Liver (tissue), 9 donors: Measurements from ENCODE around the gene RAN. TPM values are rescaled to one million over a fixed set of nuclear protein-coding genes. Genes with fewer than 3 reads are reported as not detected.

ENCODE experiments used
- DNase-seq: peaks from one replicate; pipeline ENCODE4 v3.0.0-alpha.2; 2017; ENCODE audit warnings: low spot score
- H3K27ac ChIP-seq, 2 donors: one replicate each; pipeline ENCODE4 v1.7.0; 2013; ENCODE audit warnings: inconsistent platforms in 2 of 2, low read length in 2 of 2, control low read depth in 1 of 2, low read depth in 1 of 2, mild to moderate bottlenecking in 1 of 2
- H3K27me3 ChIP-seq, 4 donors: one replicate each; pipeline versions ENCODE4 v1.6.1 to v1.7.0; 2013; ENCODE audit warnings: low read length in 3 of 4, inconsistent platforms in 1 of 4, mild to moderate bottlenecking in 1 of 4, moderate library complexity in 1 of 4; ENCODE audit not compliant: control insufficient read depth in 4 of 4, insufficient read depth in 4 of 4
- H3K36me3 ChIP-seq, 4 donors: one replicate each; pipeline versions ENCODE4 v1.6.1 to v1.7.0; 2013; ENCODE audit warnings: low read length in 3 of 4, mild to moderate bottlenecking in 3 of 4, low read depth in 1 of 4, moderate library complexity in 1 of 4; ENCODE audit not compliant: control insufficient read depth in 4 of 4, insufficient read depth in 3 of 4
- H3K4me1 ChIP-seq, 4 donors: one replicate each; pipeline versions ENCODE4 v1.6.1 to v1.7.0; 2013; ENCODE audit warnings: low read length in 3 of 4, mild to moderate bottlenecking in 3 of 4, moderate library complexity in 1 of 4; ENCODE audit not compliant: control insufficient read depth in 4 of 4, insufficient read depth in 4 of 4
- H3K4me3 ChIP-seq, 3 donors: one replicate each; pipeline versions ENCODE4 v1.6.1 to v1.7.0; 2013; ENCODE audit warnings: low read length in 3 of 3, control low read depth in 1 of 3, low read depth in 1 of 3, mild to moderate bottlenecking in 1 of 3
- H3K9ac ChIP-seq, 2 donors: one replicate each; pipeline ENCODE4 v1.7.0; 2013; ENCODE audit warnings: low read length in 2 of 2, mild to moderate bottlenecking in 2 of 2, moderate library complexity in 2 of 2, control low read depth in 1 of 2, low read depth in 1 of 2
- H3K9me3 ChIP-seq, 4 donors: one replicate each; pipeline versions ENCODE4 v1.6.1 to v1.7.0; 2013; ENCODE audit warnings: low read length in 3 of 4; ENCODE audit not compliant: control insufficient read depth in 4 of 4
- ATF3 ChIP-seq: IDR thresholded peaks from 2 replicates; pipeline ENCODE4 v1.6.1; 2016; ENCODE audit warnings: antibody characterized with exemption
- CTCF ChIP-seq: fragments of 150-350 bp; IDR thresholded peaks from 2 replicates; pipeline ENCODE4 v1.5.1; 2017; ENCODE audit warnings: improper control_type of control experiment, low read depth, low read length; ENCODE audit not compliant: missing input control
- EGR1 ChIP-seq, 2 donors: IDR thresholded peaks; 2 replicates each; pipeline ENCODE4 v1.6.1; 2016 to 2018; ENCODE audit warnings: antibody characterized with exemption in 2 of 2, low read depth in 2 of 2
- FOXA1 ChIP-seq: IDR thresholded peaks from 2 replicates; pipeline ENCODE4 v1.6.1; 2016; ENCODE audit warnings: antibody characterized with exemption
- FOXA2 ChIP-seq: IDR thresholded peaks from 2 replicates; pipeline ENCODE4 v1.6.1; 2016; ENCODE audit warnings: antibody characterized with exemption
- GABPA ChIP-seq, 2 donors: IDR thresholded peaks in 1 of 2; conservative IDR thresholded peaks in 1 of 2; 2 replicates each; pipeline ENCODE4 v1.6.1; 2016; ENCODE audit warnings: antibody characterized with exemption in 2 of 2, mild to moderate bottlenecking in 1 of 2, moderate library complexity in 1 of 2
- HNF4A ChIP-seq, 2 donors: conservative IDR thresholded peaks; 2 replicates each; pipeline ENCODE4 v1.6.1; 2016; ENCODE audit warnings: antibody characterized with exemption in 2 of 2, mild to moderate bottlenecking in 2 of 2
- HNF4G ChIP-seq: IDR thresholded peaks from 2 replicates; pipeline ENCODE4 v1.6.1; 2016; ENCODE audit warnings: antibody characterized with exemption
- JUND ChIP-seq, 2 donors: IDR thresholded peaks; 2 replicates each; pipeline ENCODE4 v1.6.1; 2016; ENCODE audit warnings: antibody characterized with exemption in 2 of 2
- NR2F2 ChIP-seq: IDR thresholded peaks from 2 replicates; pipeline ENCODE4 v1.6.1; 2016; ENCODE audit warnings: antibody characterized with exemption
- RAD21 ChIP-seq, 2 donors: IDR thresholded peaks; 2 replicates each; pipeline ENCODE4 v1.6.1; 2016; ENCODE audit warnings: antibody characterized with exemption in 2 of 2, mild to moderate bottlenecking in 2 of 2
- RXRA ChIP-seq, 2 donors: IDR thresholded peaks; 2 replicates each; pipeline ENCODE4 v1.6.1; 2017 to 2018; ENCODE audit warnings: antibody characterized with exemption in 2 of 2, mild to moderate bottlenecking in 1 of 2
- SP1 ChIP-seq: IDR thresholded peaks from 2 replicates; pipeline ENCODE4 v1.6.1; 2018; ENCODE audit warnings: antibody characterized with exemption, mild to moderate bottlenecking
- TAF1 ChIP-seq: conservative IDR thresholded peaks from 2 replicates; pipeline ENCODE4 v1.6.1; 2016; ENCODE audit warnings: antibody characterized with exemption, mild to moderate bottlenecking
- YY1 ChIP-seq: IDR thresholded peaks from 2 replicates; pipeline ENCODE4 v1.6.1; 2016; ENCODE audit warnings: antibody characterized with exemption, mild to moderate bottlenecking
- WGBS: extraction: QIAGEN DNeasy Blood & Tissue Kit; methylation state at CpG from one replicate; pipeline ENCODE4 v1.1.7; 2013; 5-methylcytosine and 5-hydroxymethylcytosine counted together
- polyA plus RNA-seq, 2 donors: library from polyadenylated mRNA; stranded (reverse) in 1 of 2; unstranded in 1 of 2; fragments of 200-250 nt in 1 of 2; fragments of >200 nt in 1 of 2; fragmentation: Nextera tagmentation in 1 of 2; extraction: Ambion mirVana in 1 of 2; gene quantifications; one replicate each; pipeline versions ENCODE4 v1.2.1 to v1.2.3, GENCODE V29; 2013 to 2015
- total RNA-seq, 2 donors: library from RNA; depleted of rRNA; stranded (reverse); fragments of >200 nt; gene quantifications; one replicate each; pipeline ENCODE4 v1.2.3, GENCODE V29; 2014
- TF ChIP-seq, protein P1 (sequence below): IDR thresholded peaks from 2 replicates; pipeline ENCODE4 v1.6.1; 2016; ENCODE audit warnings: antibody characterized with exemption, mild to moderate bottlenecking
- TF ChIP-seq, protein P2 (sequence below): IDR thresholded peaks from 2 replicates; pipeline ENCODE4 v1.6.1; 2016; ENCODE audit warnings: antibody characterized with exemption
- TF ChIP-seq, protein P3 (sequence below): IDR thresholded peaks from 2 replicates; pipeline ENCODE4 v1.6.1; 2016; ENCODE audit warnings: antibody characterized with exemption
- donor health status: healthy.
- donor health status: healthy.
- donor health status: healthy.
- donor health status: healthy.
- donor health status: healthy.

The RAN gene
- total and polyA plus RNA-seq, 4 donors: 102 to 281 (median 186) TPM

DNA sequence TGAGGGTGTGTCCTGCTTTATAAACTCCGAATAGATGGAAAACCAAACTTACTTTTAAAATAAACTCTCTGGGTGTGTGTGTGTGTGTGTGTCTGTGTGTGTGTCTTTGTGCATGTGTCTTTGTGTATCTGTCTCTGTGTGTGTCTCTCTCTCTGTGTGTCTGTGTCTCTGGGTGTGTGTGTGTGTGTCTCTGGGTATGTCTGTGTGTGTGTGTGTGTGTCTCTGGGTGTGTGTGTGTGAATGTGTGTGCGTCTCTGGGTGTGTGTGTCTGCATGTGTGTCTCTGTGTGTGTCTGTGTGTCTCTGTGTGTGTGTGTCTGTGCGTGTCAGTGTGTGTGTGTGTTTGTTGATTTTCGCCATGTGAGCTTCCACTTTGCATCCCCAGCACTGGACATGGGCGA is 9.2 kb downstream of the RAN start:
- peaks cover 0 to 5% (median 1%) of the 10 kb centered on the region in 4 donors for H3K36me3 ChIP-seq
- H3K27ac ChIP-seq: no peak overlapping the region
- WGBS: 91% methylated on average over 5 of the region's 5 CpGs
- H3K4me3 ChIP-seq: no peak overlapping the region
- no peak for DNase-seq
- TF ChIP-seq RXRA (IDR thresholded peaks at IDR 0.05) (no peak), FOXA2 (no peak), HNF4G (no peak), CTCF (no peak), GABPA (IDR thresholded peaks at IDR 0.05 in 1 of 2, conservative IDR thresholded peaks at IDR 0.05 in 1 of 2) (no peak), RAD21 (IDR thresholded peaks at IDR 0.05) (no peak), FOXA1 (no peak), YY1 (no peak)
- TF ChIP-seq, protein P1, sequence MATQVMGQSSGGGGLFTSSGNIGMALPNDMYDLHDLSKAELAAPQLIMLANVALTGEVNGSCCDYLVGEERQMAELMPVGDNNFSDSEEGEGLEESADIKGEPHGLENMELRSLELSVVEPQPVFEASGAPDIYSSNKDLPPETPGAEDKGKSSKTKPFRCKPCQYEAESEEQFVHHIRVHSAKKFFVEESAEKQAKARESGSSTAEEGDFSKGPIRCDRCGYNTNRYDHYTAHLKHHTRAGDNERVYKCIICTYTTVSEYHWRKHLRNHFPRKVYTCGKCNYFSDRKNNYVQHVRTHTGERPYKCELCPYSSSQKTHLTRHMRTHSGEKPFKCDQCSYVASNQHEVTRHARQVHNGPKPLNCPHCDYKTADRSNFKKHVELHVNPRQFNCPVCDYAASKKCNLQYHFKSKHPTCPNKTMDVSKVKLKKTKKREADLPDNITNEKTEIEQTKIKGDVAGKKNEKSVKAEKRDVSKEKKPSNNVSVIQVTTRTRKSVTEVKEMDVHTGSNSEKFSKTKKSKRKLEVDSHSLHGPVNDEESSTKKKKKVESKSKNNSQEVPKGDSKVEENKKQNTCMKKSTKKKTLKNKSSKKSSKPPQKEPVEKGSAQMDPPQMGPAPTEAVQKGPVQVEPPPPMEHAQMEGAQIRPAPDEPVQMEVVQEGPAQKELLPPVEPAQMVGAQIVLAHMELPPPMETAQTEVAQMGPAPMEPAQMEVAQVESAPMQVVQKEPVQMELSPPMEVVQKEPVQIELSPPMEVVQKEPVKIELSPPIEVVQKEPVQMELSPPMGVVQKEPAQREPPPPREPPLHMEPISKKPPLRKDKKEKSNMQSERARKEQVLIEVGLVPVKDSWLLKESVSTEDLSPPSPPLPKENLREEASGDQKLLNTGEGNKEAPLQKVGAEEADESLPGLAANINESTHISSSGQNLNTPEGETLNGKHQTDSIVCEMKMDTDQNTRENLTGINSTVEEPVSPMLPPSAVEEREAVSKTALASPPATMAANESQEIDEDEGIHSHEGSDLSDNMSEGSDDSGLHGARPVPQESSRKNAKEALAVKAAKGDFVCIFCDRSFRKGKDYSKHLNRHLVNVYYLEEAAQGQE: no peak
- TF ChIP-seq, protein P2, sequence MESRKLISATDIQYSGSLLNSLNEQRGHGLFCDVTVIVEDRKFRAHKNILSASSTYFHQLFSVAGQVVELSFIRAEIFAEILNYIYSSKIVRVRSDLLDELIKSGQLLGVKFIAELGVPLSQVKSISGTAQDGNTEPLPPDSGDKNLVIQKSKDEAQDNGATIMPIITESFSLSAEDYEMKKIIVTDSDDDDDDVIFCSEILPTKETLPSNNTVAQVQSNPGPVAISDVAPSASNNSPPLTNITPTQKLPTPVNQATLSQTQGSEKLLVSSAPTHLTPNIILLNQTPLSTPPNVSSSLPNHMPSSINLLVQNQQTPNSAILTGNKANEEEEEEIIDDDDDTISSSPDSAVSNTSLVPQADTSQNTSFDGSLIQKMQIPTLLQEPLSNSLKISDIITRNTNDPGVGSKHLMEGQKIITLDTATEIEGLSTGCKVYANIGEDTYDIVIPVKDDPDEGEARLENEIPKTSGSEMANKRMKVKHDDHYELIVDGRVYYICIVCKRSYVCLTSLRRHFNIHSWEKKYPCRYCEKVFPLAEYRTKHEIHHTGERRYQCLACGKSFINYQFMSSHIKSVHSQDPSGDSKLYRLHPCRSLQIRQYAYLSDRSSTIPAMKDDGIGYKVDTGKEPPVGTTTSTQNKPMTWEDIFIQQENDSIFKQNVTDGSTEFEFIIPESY: no peak
- H3K9me3 ChIP-seq: no peaks in the 10 kb centered on the region
- peaks cover 1 to 18% (median 7%) of the 10 kb centered on the region in 4 donors for H3K4me1 ChIP-seq
- H3K27me3 ChIP-seq: no peaks in the 10 kb centered on the region
- no peak overlapping the region for H3K9ac ChIP-seq

GRCh38 chr12:130881548-130881947 is 9.7 kb downstream of the RAN start:
- Histone ChIP-seq H3K36me3 (peaks cover 0 to 2% (median 0%) of the 10 kb centered on the region in 4 donors), H3K27ac (no peak overlapping the region), H3K27me3 (no peaks in the 10 kb centered on the region), H3K9me3 (peaks cover 0 to 3% (median 0%) of the 10 kb centered on the region in 4 donors), H3K4me3 (no peak overlapping the region), H3K4me1 (peaks cover 1 to 13% (median 3%) of the 10 kb centered on the region in 4 donors), H3K9ac (no peak overlapping the region)
- DNase-seq: no peak
- WGBS: 92% methylated on average over 1 of the region's 1 CpG
- TF ChIP-seq GABPA (IDR thresholded peaks at IDR 0.05 in 1 of 2, conservative IDR thresholded peaks at IDR 0.05 in 1 of 2): no peak
- no peak for TF ChIP-seq ATF3
- TF ChIP-seq YY1: no peak
- no peak for TF ChIP-seq NR2F2
- no peak for TF ChIP-seq SP1
- TF ChIP-seq, protein P1: no peak
- no peak for TF ChIP-seq TAF1
- no peak for TF ChIP-seq JUND (IDR thresholded peaks at IDR 0.05)
- no peak for TF ChIP-seq HNF4G
- no peak for TF ChIP-seq FOXA2
- no peak for TF ChIP-seq FOXA1
- TF ChIP-seq RXRA (IDR thresholded peaks at IDR 0.05): no peak
- TF ChIP-seq, protein P3, sequence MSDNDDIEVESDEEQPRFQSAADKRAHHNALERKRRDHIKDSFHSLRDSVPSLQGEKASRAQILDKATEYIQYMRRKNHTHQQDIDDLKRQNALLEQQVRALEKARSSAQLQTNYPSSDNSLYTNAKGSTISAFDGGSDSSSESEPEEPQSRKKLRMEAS: no peak
- TF ChIP-seq, protein P2: no peak
- TF ChIP-seq HNF4A (conservative IDR thresholded peaks at IDR 0.05): no peak
- no peak for TF ChIP-seq RAD21 (IDR thresholded peaks at IDR 0.05)
- TF ChIP-seq EGR1 (IDR thresholded peaks at IDR 0.05; ENCODE audit: low read depth in 2 of 2): no peak
